Endometrium (tissue), 2 donors: ENCODE data around the gene RAMAC.
"Not testable (repeated sequence)": the region's sequence is repeated elsewhere in the genome, so short reads cannot be mapped to it uniquely, and the experiment has no call there.

ENCODE experiments used
- FAIRE-seq: peaks from 2 replicates; lab custom pipeline; 2012; peaks lifted over from hg19 to GRCh38; lab: Jason Lieb, UNC
- donor health status: control.
- donor health status: control.

RAMAC gene

GRCh38 chr15:82985688-82986441 is at the start of gene RAMAC:
RAMAC (plus strand) TSS chr15:82986210; CDS start chr15:82989019, 2,809 bp downstream.
- FAIRE-seq, result peak; percentile 53

- no peak for FAIRE-seq
These were observed 48.9 kb upstream of the RAMAC start for GRCh38 chr15:82936966-82937711.

GRCh38 chr15:82937712-82938058 is 48.3 kb upstream of the RAMAC start:
- no peak for FAIRE-seq

GRCh38 chr15:82939678-82940077 is 46.3 kb upstream of the RAMAC start:
- not testable (repeated sequence) for FAIRE-seq

GRCh38 chr15:82942691-82943090 is 43.3 kb upstream of the RAMAC start:
- FAIRE-seq, result no peak

- FAIRE-seq, result no peak
These were observed 42.8 kb upstream of the RAMAC start for GRCh38 chr15:82943176-82943575.

GRCh38 chr15:82944056-82944455 is 42.0 kb upstream of the RAMAC start:
- no peak for FAIRE-seq

- FAIRE-seq, result no peak
These were observed 41.2 kb upstream of the RAMAC start for GRCh38 chr15:82944821-82945220.

- no peak for FAIRE-seq
These were observed 40.7 kb upstream of the RAMAC start for GRCh38 chr15:82945326-82945725.

GRCh38 chr15:82946155-82946701 is 39.8 kb upstream of the RAMAC start:
- no peak for FAIRE-seq

GRCh38 chr15:82950295-82950694 is 35.7 kb upstream of the RAMAC start:
- FAIRE-seq, result no peak

- FAIRE-seq, result no peak
These were observed 35.2 kb upstream of the RAMAC start for GRCh38 chr15:82950746-82951370.

- no peak for FAIRE-seq
These were observed 34.4 kb upstream of the RAMAC start for GRCh38 chr15:82951472-82952157.

- FAIRE-seq, result no peak
These were observed 33.6 kb upstream of the RAMAC start, which contains the start of gene HOMER2 for GRCh38 chr15:82952158-82953081. HOMER2 (minus strand) TSS chr15:82952720; CDS start chr15:82952535, 185 bp downstream.

- no peak for FAIRE-seq
These were observed 27.4 kb upstream of the RAMAC start for GRCh38 chr15:82958638-82959037.

GRCh38 chr15:82959423-82959822 is 26.6 kb upstream of the RAMAC start:
- no peak for FAIRE-seq

GRCh38 chr15:82960766-82961165 is 25.2 kb upstream of the RAMAC start:
- FAIRE-seq, result no peak

GRCh38 chr15:82963471-82964341 is 22.3 kb upstream of the RAMAC start:
- no peak for FAIRE-seq

- FAIRE-seq, result no peak
These were observed 21.1 kb upstream of the RAMAC start for GRCh38 chr15:82964890-82965289.

GRCh38 chr15:82966671-82967071 is 19.3 kb upstream of the RAMAC start:
- no peak for FAIRE-seq
